Body of pancreas (tissue), 4 donors: ENCODE data around the gene AKAP7. TPM values are rescaled to one million over a fixed set of nuclear protein-coding genes. Genes with fewer than 3 reads are reported as not detected.

Experiments
- ATAC-seq: fragments of 150-250 bp; one replicate; pipeline ENCODE4 v1.9.1; 2016
- DNase-seq, 4 donors: peaks; one replicate each; pipeline ENCODE4 v3.0.0-alpha.2; 2019
- H3K27ac ChIP-seq, 4 donors: fragments of 200-600 bp; sonication (generic); 1 replicate in 3 of 4; 2 replicates in 1 of 4; pipeline versions ENCODE4 v1.5.1 to v1.6.1; 2016 to 2019; ENCODE audit warnings: mild to moderate bottlenecking in 1 of 4, mixed read lengths in 1 of 4, moderate library complexity in 1 of 4
- H3K27me3 ChIP-seq, 2 donors: fragments of 200-600 bp; sonication (generic); one replicate each; pipeline ENCODE4 v1.6.0; 2016; ENCODE audit warnings: mild to moderate bottlenecking in 1 of 2
- H3K36me3 ChIP-seq, 2 donors: fragments of 200-600 bp; sonication (generic); replicated peaks in 1 of 2; 2 replicates each; pipeline ENCODE4 v1.5.1; 2016; ENCODE audit warnings: low read depth in 2 of 2; ENCODE audit not compliant: insufficient read depth in 1 of 2
- H3K4me1 ChIP-seq: fragments of 200-600 bp; sonication (generic); one replicate; pipeline ENCODE4 v1.6.0; 2016
- H3K4me3 ChIP-seq, 2 donors: fragments of 200-600 bp; sonication (generic); 1 replicate in 1 of 2; 2 replicates in 1 of 2; pipeline ENCODE4 v1.5.1; 2016 to 2019
- H3K9me3 ChIP-seq, 3 donors: fragments of 200-600 bp; sonication (generic); 1 replicate in 2 of 3; 2 replicates in 1 of 3; pipeline ENCODE4 v1.5.1; 2016
- POLR2A ChIP-seq, 3 donors: fragments of 450-650 bp; IDR thresholded peaks; one replicate each; pipeline ENCODE4 v1.6.1; 2016; ENCODE audit warnings: antibody characterized with exemption in 3 of 3, mild to moderate bottlenecking in 2 of 3
- WGBS, 2 donors: methylation state at CpG; one replicate each; pipeline ENCODE4 v1.1.5; 2017; 5-methylcytosine and 5-hydroxymethylcytosine counted together
- intact Hi-C: fragments of 100-400 bp; cut with DNase I; formaldehyde crosslinking; loops from one replicate; pipeline ENCODE4 v1.15.1; 2023
- total RNA-seq, 2 donors: library from RNA; depleted of rRNA; stranded (reverse); fragments of >200 nt; gene quantifications; one replicate each; pipeline ENCODE4 v1.1.0, GENCODE V29; 2016
- TF ChIP-seq, protein P1 (sequence below), 7 experiments: fragments of 450-650 bp in 4 of 7; fragments of 200-600 bp in 3 of 7; sonication (generic) in 3 of 7; IDR thresholded peaks; one replicate each; pipeline ENCODE4 v1.5.1; 2016 to 2019; ENCODE audit warnings: antibody characterized with exemption in 7 of 7

The AKAP7 gene
- total RNA-seq, 2 donors from 2014 or later, result 57.6 to 66.9 TPM

DNA sequence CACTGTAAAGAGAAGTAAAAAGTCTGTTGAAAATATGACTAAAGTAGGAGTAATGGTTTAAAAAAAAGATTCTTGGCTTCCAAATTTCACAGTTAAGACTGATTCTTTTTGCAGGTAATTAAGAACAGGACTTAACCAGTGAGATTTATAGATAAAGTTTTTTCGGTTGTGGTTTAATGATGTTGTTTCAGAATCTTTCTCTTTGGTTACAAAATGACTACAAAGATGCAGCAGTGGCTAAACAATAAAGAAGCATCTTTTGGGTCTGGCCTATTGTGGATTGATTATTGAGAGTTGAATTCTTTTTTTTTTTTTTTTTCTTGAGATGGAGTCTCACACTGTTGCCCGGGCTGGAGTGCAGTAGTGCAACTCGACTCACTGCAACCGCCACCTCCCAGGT lies 109.7 kb downstream of the AKAP7 start:
- no peaks in the 10 kb centered on the region for H3K36me3 ChIP-seq
- H3K9me3 ChIP-seq, result no peaks in the 10 kb centered on the region
- no peak for DNase-seq
- no peaks in the 10 kb centered on the region for H3K27me3 ChIP-seq
- TF ChIP-seq, protein P1, sequence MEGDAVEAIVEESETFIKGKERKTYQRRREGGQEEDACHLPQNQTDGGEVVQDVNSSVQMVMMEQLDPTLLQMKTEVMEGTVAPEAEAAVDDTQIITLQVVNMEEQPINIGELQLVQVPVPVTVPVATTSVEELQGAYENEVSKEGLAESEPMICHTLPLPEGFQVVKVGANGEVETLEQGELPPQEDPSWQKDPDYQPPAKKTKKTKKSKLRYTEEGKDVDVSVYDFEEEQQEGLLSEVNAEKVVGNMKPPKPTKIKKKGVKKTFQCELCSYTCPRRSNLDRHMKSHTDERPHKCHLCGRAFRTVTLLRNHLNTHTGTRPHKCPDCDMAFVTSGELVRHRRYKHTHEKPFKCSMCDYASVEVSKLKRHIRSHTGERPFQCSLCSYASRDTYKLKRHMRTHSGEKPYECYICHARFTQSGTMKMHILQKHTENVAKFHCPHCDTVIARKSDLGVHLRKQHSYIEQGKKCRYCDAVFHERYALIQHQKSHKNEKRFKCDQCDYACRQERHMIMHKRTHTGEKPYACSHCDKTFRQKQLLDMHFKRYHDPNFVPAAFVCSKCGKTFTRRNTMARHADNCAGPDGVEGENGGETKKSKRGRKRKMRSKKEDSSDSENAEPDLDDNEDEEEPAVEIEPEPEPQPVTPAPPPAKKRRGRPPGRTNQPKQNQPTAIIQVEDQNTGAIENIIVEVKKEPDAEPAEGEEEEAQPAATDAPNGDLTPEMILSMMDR (IDR thresholded peaks at IDR 0.05), result no peak
- no peak for TF ChIP-seq POLR2A (IDR thresholded peaks at IDR 0.05)
- WGBS, 2 donors, result 95 to 96% methylated on average over 4 of the region's 4 CpGs
- intact Hi-C loops, result no loop called here
- H3K27ac ChIP-seq, result no peak overlapping the region
- ATAC-seq, result no peak
- H3K4me3 ChIP-seq, result no peak overlapping the region
- H3K4me1 ChIP-seq, result no peaks in the 10 kb centered on the region

DNA sequence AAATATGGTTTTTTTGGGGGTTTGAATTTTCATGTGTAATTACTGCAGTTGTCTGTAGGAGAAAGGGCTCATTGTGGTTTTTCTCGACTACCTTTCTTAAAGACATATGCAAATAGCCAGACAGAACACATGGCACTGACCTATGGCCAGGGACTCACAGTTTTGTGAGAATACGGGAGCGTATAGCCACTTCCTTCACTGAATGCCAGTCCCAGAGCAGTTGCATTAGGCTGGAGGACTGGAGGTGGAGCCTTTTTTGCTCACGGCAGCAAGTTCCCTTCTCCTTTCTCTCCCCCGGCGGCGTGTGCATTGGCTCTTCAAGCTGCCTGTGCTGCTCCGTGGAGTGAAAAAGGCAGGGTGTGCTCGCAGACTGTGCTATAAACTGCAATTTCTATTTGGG lies 114.9 kb downstream of the AKAP7 start:
- Histone ChIP-seq H3K27ac (peak overlapping the region; percentile 31 to 59 (median 38)), H3K4me1 (peaks cover 8% of the 10 kb centered on the region), H3K36me3 (no peaks in the 10 kb centered on the region), H3K9me3 (no peaks in the 10 kb centered on the region), H3K4me3 (peak overlapping the region in 1 of 2 donors; percentile 3), H3K27me3 (no peaks in the 10 kb centered on the region)
- 3 to 4% methylated on average over 9 of the region's 9 CpGs for WGBS, 2 donors
- peak in 2 of 3 donors; percentile 61 to 68 for TF ChIP-seq POLR2A (IDR thresholded peaks at IDR 0.05)
- TF ChIP-seq, protein P1 (IDR thresholded peaks at IDR 0.05), result peak in 2 of 7 experiments; percentile 6 to 25
- DNase-seq, result peak; percentile 57 to 77 (median 64)
- ATAC-seq, result peak; percentile 90
- intact Hi-C loops, result no loop called here

- H3K27me3 ChIP-seq, result no peaks in the 10 kb centered on the region
- 21 to 24% methylated on average over 3 of the region's 3 CpGs for whole genome bisulfite sequencing, 2 donors
- peak overlapping the region in 3 of 4 donors; percentile 31 to 59 (median 36) for H3K27ac ChIP-seq
- no peaks in the 10 kb centered on the region for H3K36me3 ChIP-seq
- H3K4me3 ChIP-seq, result peak overlapping the region in 1 of 2 donors; percentile 3
- TF ChIP-seq, protein P1 (IDR thresholded peaks at IDR 0.05), result no peak
- no peak for TF ChIP-seq POLR2A (IDR thresholded peaks at IDR 0.05)
- intact Hi-C loops, result no loop called here
- no peaks in the 10 kb centered on the region for H3K9me3 ChIP-seq
- DNase-seq (no peak), ATAC-seq (no peak)
- H3K4me1 ChIP-seq, result peaks cover 8% of the 10 kb centered on the region
Observed at GRCh38 chr6:131250936-131251335, 115.7 kb downstream of the AKAP7 start.

DNA sequence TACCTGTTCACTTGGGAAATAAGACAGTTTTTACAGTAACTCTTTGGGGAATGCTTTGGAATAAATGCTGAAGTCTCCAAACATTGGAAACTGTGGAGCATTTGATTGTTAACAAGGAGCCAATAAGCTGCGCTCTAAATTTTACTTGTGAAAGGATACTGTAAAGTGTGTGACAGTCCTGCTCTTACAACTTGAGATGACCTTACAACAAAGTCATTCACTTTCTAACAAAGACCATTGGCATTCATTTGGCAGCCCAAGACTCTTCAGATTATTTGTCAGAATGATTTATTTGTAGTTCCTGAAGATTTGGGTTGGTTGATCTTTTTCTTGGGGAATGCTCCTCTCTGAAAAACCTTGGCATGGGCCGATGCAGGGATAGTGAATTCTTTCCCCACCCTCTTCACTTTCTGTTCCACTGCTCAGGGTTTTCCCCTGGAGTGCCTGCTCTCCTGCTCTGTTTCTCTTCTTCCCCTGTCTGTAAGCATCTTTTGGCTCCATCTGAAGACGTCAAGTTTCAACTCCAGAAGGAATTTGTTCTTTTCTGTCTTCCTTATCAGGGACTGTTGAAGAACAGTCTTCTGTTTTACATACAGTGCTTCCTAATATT lies 116.4 kb downstream of the AKAP7 start:
- H3K27me3 ChIP-seq, result no peaks in the 10 kb centered on the region
- H3K27ac ChIP-seq, result peak overlapping the region in 3 of 4 donors; percentile 31 to 59 (median 36)
- ATAC-seq, result no peak
- no peak for DNase-seq
- H3K9me3 ChIP-seq, result no peaks in the 10 kb centered on the region
- H3K4me1 ChIP-seq, result peaks cover 8% of the 10 kb centered on the region
- peak overlapping the region in 1 of 2 donors; percentile 3 for H3K4me3 ChIP-seq
- no peaks in the 10 kb centered on the region for H3K36me3 ChIP-seq
- intact Hi-C loops, result no loop called here
- 38 to 46% methylated on average over 3 of the region's 3 CpGs for WGBS, 2 donors
- TF ChIP-seq, protein P1 (IDR thresholded peaks at IDR 0.05), result no peak
- no peak for TF ChIP-seq POLR2A (IDR thresholded peaks at IDR 0.05)

- no peak for ATAC-seq
- no peaks in the 10 kb centered on the region for H3K27me3 ChIP-seq
- intact Hi-C loops, result no loop called here
Observed at GRCh38 chr6:131255434-131255833, 120.2 kb downstream of the AKAP7 start.

More at GRCh38 chr6:131255434-131255833, 120.2 kb downstream of the AKAP7 start:
- H3K4me3 ChIP-seq, result no peak overlapping the region
- no peak for DNase-seq
- peak overlapping the region in 2 of 4 donors; percentile 55 for H3K27ac ChIP-seq
- TF ChIP-seq, protein P1 (IDR thresholded peaks at IDR 0.05), result no peak
- no peak for TF ChIP-seq POLR2A (IDR thresholded peaks at IDR 0.05)
- H3K36me3 ChIP-seq, result no peaks in the 10 kb centered on the region
- peaks cover 23% of the 10 kb centered on the region for H3K4me1 ChIP-seq
- H3K9me3 ChIP-seq, result no peaks in the 10 kb centered on the region
